IMR-90 (cell line): ENCODE data around the gene NDRG4.

ENCODE experiments used
- CHD1 ChIP-seq: IDR thresholded peaks from 2 replicates; pipeline ENCODE4 v1.6.1; 2012; ENCODE audit warnings: low read depth, low read length, improper control_type of control experiment
- CTCF ChIP-seq: conservative IDR thresholded peaks from 2 replicates; pipeline ENCODE4 v1.5.1; 2012; ENCODE audit warnings: mild to moderate bottlenecking, low read depth, low read length, improper control_type of control experiment
- FOS ChIP-seq: fragments of 150-350 bp; IDR thresholded peaks from 2 replicates; pipeline ENCODE4 v1.6.1; 2016; ENCODE audit warnings: low read depth, low read length
- MAFK ChIP-seq: IDR thresholded peaks from 2 replicates; pipeline ENCODE4 v1.6.1; 2012; ENCODE audit warnings: low read depth, low read length, improper control_type of control experiment
- MAZ ChIP-seq: IDR thresholded peaks from 2 replicates; pipeline ENCODE4 v1.6.1; 2012; ENCODE audit warnings: low read depth, mild to moderate bottlenecking, low read length, improper control_type of control experiment, moderate library complexity, borderline replicate concordance
- POLR2A ChIP-seq: IDR thresholded peaks from 2 replicates; pipeline ENCODE4 v1.6.1; 2012; ENCODE audit warnings: mild to moderate bottlenecking, low read depth, low read length
- RAD21 ChIP-seq: IDR thresholded peaks from 2 replicates; pipeline ENCODE4 v1.6.1; 2012; ENCODE audit warnings: low read length, improper control_type of control experiment
- RFX5 ChIP-seq: IDR thresholded peaks from 2 replicates; pipeline ENCODE4 v1.8.0; 2012; ENCODE audit warnings: low read depth, mild to moderate bottlenecking, low read length, moderate library complexity
- SMC3 ChIP-seq: fragments of 150-350 bp; IDR thresholded peaks from 2 replicates; pipeline ENCODE4 v1.6.1; 2016; ENCODE audit warnings: low read depth, mild to moderate bottlenecking, antibody characterized with exemption, low read length, moderate library complexity
- USF2 ChIP-seq: fragments of 150-350 bp; IDR thresholded peaks from 2 replicates; pipeline ENCODE4 v1.6.1; 2017; ENCODE audit warnings: mild to moderate bottlenecking, antibody characterized with exemption, low read length, low read depth

- TF ChIP-seq CTCF: no peak
- no peak for TF ChIP-seq RFX5
- no peak for TF ChIP-seq RAD21
- TF ChIP-seq MAFK: no peak
- no peak for TF ChIP-seq SMC3
- no peak for TF ChIP-seq FOS
- no peak for TF ChIP-seq POLR2A
- TF ChIP-seq USF2: peak; percentile 49; the same call in 1 of the 2 replicates
- TF ChIP-seq MAZ: no peak
- TF ChIP-seq CHD1: no peak
Observed at GRCh38 chr16:58459344-58460218, 40.4 kb upstream of the NDRG4 start.
